Astrocyte (in vitro differentiated cells and primary cell): Measurements from ENCODE around the gene CTNNA2. TPM values are rescaled to one million over a fixed set of nuclear protein-coding genes. Genes with fewer than 3 reads are reported as not detected.

Source experiments
- DNase-seq: peaks from one replicate; pipeline ENCODE4 v3.0.0-alpha.2; 2010; ENCODE audit warnings: low read depth
- FAIRE-seq: peaks from 2 replicates; lab custom pipeline; 2011; peaks lifted over from hg19 to GRCh38; lab: Jason Lieb, UNC
- H2AFZ ChIP-seq: 2 replicates; pipeline ENCODE4 v1.6.0; 2012; ENCODE audit warnings: low read depth, low read length, inconsistent platforms
- H3K27ac ChIP-seq: 2 replicates; pipeline ENCODE4 v1.5.1; 2011; ENCODE audit warnings: low read depth, low read length, inconsistent platforms
- H3K27me3 ChIP-seq: 2 replicates; pipeline ENCODE4 v1.6.0; 2011; ENCODE audit warnings: low read length, inconsistent platforms; ENCODE audit not compliant: insufficient read depth
- H3K36me3 ChIP-seq: 2 replicates; pipeline ENCODE4 v1.5.1; 2011; ENCODE audit warnings: low read length, inconsistent platforms; ENCODE audit not compliant: insufficient read depth
- H3K4me1 ChIP-seq: 2 replicates; pipeline ENCODE4 v1.5.1; 2011; ENCODE audit warnings: low read length, inconsistent platforms; ENCODE audit not compliant: insufficient read depth
- H3K4me2 ChIP-seq: 2 replicates; pipeline ENCODE4 v1.6.0; 2012; ENCODE audit warnings: low read length, inconsistent platforms
- H3K4me3 ChIP-seq: 2 replicates; pipeline ENCODE4 v1.5.1; 2011; ENCODE audit warnings: low read depth, mild to moderate bottlenecking, low read length, inconsistent platforms; ENCODE audit not compliant: insufficient read depth
- H3K79me2 ChIP-seq: 2 replicates; pipeline ENCODE4 v1.6.0; 2012; ENCODE audit warnings: mild to moderate bottlenecking, low read length, inconsistent platforms; ENCODE audit not compliant: insufficient read depth
- H3K9ac ChIP-seq: 2 replicates; pipeline ENCODE4 v1.6.0; 2012; ENCODE audit warnings: mild to moderate bottlenecking, low read length, inconsistent platforms
- H3K9me3 ChIP-seq: 2 replicates; pipeline ENCODE4 v1.5.1; 2012; ENCODE audit warnings: low read depth, mild to moderate bottlenecking, low read length, inconsistent platforms; ENCODE audit not compliant: insufficient read depth
- H4K20me1 ChIP-seq: 2 replicates; pipeline ENCODE4 v1.6.0; 2012; ENCODE audit warnings: low read length, inconsistent platforms; ENCODE audit not compliant: insufficient read depth
- H3K27ac Mint-ChIP-seq: one replicate; pipeline ENCODE4 v1.8.0; 2021; ENCODE audit warnings: mild to moderate bottlenecking, mixed read lengths; ENCODE audit not compliant: unreplicated experiment
- H3K27me3 Mint-ChIP-seq: one replicate; pipeline ENCODE4 v1.8.0; 2021; ENCODE audit warnings: low read depth, mixed read lengths; ENCODE audit not compliant: unreplicated experiment
- H3K36me3 Mint-ChIP-seq: one replicate; pipeline ENCODE4 v1.8.0; 2021; ENCODE audit warnings: low read depth, mixed read lengths; ENCODE audit not compliant: unreplicated experiment
- H3K4me1 Mint-ChIP-seq: one replicate; pipeline ENCODE4 v1.8.0; 2021; ENCODE audit warnings: low read depth, mixed read lengths; ENCODE audit not compliant: unreplicated experiment
- H3K4me3 Mint-ChIP-seq: one replicate; pipeline ENCODE4 v1.8.0; 2021; ENCODE audit warnings: mild to moderate bottlenecking, moderate library complexity, mixed read lengths; ENCODE audit not compliant: unreplicated experiment
- H3K9me3 Mint-ChIP-seq: one replicate; pipeline ENCODE4 v1.8.0; 2021; ENCODE audit warnings: mild to moderate bottlenecking, mixed read lengths; ENCODE audit not compliant: unreplicated experiment
- EZH2 ChIP-seq: IDR thresholded peaks from 2 replicates; pipeline ENCODE4 v1.6.1; 2012; ENCODE audit warnings: mild to moderate bottlenecking, low read length, inconsistent platforms; ENCODE audit not compliant: insufficient read depth
- total RNA-seq: library from RNA; stranded (reverse); gene quantifications from 2 replicates; pipeline ENCODE4 v1.2.1, GENCODE V29; 2021
- TF ChIP-seq, protein P1 (sequence below): IDR thresholded peaks from 2 replicates; pipeline ENCODE4 v1.5.1; 2011; ENCODE audit warnings: low read depth, mild to moderate bottlenecking, inconsistent platforms, low read length, moderate library complexity; ENCODE audit not compliant: insufficient read depth

The CTNNA2 gene
- total RNA-seq, 1 donor from 2014 or later, result 3.9 TPM

DNA sequence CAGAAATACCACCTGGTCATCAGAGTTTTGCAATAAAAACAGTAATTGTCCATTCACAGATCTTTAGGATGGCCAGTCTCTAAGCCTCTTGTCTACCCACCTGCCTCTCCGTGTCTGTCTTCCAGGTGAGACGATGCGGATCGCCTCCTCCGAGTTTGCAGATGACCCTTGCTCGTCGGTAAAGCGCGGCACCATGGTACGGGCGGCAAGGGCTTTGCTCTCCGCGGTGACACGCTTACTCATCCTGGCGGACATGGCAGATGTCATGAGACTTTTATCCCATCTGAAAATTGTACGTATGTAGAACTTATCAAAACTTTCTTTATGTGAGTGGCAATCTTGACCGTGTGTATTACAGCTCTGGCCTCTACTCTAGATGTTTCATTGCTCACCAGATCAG lies 345.0 kb downstream of the CTNNA2 start:
- no peaks in the 10 kb centered on the region for H3K4me1 ChIP-seq
- no peak overlapping the region for H3K4me3 ChIP-seq
- H2AFZ ChIP-seq, result no peak overlapping the region
- no peaks in the 10 kb centered on the region for H3K9me3 ChIP-seq
- H3K36me3 ChIP-seq, result no peaks in the 10 kb centered on the region
- H3K27ac ChIP-seq, result no peak overlapping the region
- Mint-ChIP-seq H3K27me3 (no peaks in the 10 kb centered on the region), H3K27ac (no peak overlapping the region), H3K4me3 (no peak overlapping the region), H3K4me1 (peaks cover 7% of the 10 kb centered on the region), H3K9me3 (peaks cover 4% of the 10 kb centered on the region), H3K36me3 (peaks cover 1% of the 10 kb centered on the region)
- H3K79me2 ChIP-seq, result no peaks in the 10 kb centered on the region
- DNase-seq (no peak), FAIRE-seq (no peak)
- no peak overlapping the region for H3K4me2 ChIP-seq
- H4K20me1 ChIP-seq, result no peaks in the 10 kb centered on the region
- H3K27me3 ChIP-seq, result no peaks in the 10 kb centered on the region
- TF ChIP-seq EZH2, result no peak
- TF ChIP-seq, protein P1, sequence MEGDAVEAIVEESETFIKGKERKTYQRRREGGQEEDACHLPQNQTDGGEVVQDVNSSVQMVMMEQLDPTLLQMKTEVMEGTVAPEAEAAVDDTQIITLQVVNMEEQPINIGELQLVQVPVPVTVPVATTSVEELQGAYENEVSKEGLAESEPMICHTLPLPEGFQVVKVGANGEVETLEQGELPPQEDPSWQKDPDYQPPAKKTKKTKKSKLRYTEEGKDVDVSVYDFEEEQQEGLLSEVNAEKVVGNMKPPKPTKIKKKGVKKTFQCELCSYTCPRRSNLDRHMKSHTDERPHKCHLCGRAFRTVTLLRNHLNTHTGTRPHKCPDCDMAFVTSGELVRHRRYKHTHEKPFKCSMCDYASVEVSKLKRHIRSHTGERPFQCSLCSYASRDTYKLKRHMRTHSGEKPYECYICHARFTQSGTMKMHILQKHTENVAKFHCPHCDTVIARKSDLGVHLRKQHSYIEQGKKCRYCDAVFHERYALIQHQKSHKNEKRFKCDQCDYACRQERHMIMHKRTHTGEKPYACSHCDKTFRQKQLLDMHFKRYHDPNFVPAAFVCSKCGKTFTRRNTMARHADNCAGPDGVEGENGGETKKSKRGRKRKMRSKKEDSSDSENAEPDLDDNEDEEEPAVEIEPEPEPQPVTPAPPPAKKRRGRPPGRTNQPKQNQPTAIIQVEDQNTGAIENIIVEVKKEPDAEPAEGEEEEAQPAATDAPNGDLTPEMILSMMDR, result no peak
- no peak overlapping the region for H3K9ac ChIP-seq

DNA sequence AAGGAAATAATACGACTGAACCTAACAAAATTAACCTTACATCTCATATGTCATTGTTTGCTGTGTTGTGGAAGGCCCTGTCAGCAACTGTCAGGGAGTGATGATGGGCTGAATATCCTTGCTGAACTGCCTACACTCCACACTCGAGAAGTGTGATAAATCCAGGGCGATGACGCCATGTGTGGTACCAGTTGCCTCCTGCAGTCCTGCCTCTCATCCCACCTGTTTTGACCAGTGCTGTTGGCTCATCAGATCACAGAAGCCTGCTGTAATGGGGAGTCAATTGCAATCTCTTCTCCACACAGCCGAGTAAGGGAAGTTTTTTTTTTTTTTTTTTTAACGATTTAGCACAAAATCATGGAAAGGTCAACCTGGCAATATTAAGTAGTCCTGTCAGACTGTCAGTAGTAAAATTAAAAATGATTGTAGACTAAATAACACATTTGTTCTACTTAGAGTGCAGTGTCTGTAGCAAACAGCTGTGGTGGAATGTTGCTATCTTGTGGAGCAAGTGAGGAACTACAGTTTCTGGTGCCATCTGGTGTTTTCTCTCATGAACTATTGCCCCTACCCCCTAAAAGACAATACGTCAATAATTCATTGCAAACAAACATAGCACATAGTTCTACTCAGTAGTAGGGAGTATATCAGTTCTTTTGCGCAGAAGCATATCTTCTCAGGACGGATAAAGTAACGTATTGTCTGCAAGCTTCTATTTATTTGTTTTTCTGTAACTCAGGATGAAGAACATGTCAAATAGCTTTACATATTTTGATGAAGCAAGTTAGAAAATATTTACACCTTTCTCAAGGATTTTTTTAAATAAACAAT lies 347.6 kb downstream of the CTNNA2 start:
- Histone ChIP-seq H3K79me2 (no peaks in the 10 kb centered on the region), H3K27me3 (no peaks in the 10 kb centered on the region), H3K4me3 (no peak overlapping the region), H2AFZ (no peak overlapping the region), H3K4me1 (no peaks in the 10 kb centered on the region), H4K20me1 (no peaks in the 10 kb centered on the region), H3K9me3 (no peaks in the 10 kb centered on the region), H3K27ac (no peak overlapping the region), H3K36me3 (no peaks in the 10 kb centered on the region), H3K9ac (no peak overlapping the region), H3K4me2 (no peak overlapping the region)
- TF ChIP-seq, protein P1, result peak; percentile 70
- no peak for TF ChIP-seq EZH2
- peaks cover 1% of the 10 kb centered on the region for H3K36me3 Mint-ChIP-seq
- FAIRE-seq, result peak; percentile 45
- peak; percentile 20 for DNase-seq
- peaks cover 3% of the 10 kb centered on the region for H3K9me3 Mint-ChIP-seq
- no peak overlapping the region for H3K4me3 Mint-ChIP-seq
- H3K4me1 Mint-ChIP-seq, result peaks cover 3% of the 10 kb centered on the region
- no peaks in the 10 kb centered on the region for H3K27me3 Mint-ChIP-seq
- no peak overlapping the region for H3K27ac Mint-ChIP-seq

DNA sequence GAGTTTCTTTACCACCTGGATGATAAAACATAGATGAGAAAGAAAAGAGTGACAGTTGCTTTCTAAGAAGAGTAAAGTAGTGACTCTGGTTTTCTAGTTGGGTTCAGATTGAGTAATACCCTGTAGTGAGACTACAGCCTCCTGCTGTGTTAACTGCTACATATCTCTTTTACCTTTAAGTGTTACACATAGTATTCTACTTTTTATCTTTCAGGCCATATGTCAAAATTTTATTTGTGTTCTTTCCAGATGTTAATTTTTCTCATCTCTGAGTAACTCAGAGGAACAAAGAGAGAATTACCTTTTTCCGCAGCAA lies 348.2 kb downstream of the CTNNA2 start:
- no peaks in the 10 kb centered on the region for H3K27me3 ChIP-seq

More for the DNA sequence above, 348.2 kb downstream of the CTNNA2 start:
- no peak overlapping the region for H3K27ac Mint-ChIP-seq
- Histone ChIP-seq H3K9me3 (no peaks in the 10 kb centered on the region), H3K27ac (no peak overlapping the region), H3K4me2 (no peak overlapping the region), H2AFZ (no peak overlapping the region), H3K36me3 (no peaks in the 10 kb centered on the region), H3K9ac (no peak overlapping the region), H3K79me2 (no peaks in the 10 kb centered on the region), H3K4me3 (no peak overlapping the region), H3K4me1 (no peaks in the 10 kb centered on the region), H4K20me1 (no peaks in the 10 kb centered on the region)
- FAIRE-seq (no peak), DNase-seq (no peak)
- H3K9me3 Mint-ChIP-seq, result peaks cover 3% of the 10 kb centered on the region
- no peaks in the 10 kb centered on the region for H3K27me3 Mint-ChIP-seq
- peaks cover 3% of the 10 kb centered on the region for H3K4me1 Mint-ChIP-seq
- TF ChIP-seq, protein P1, result no peak
- no peak for TF ChIP-seq EZH2
- peaks cover 1% of the 10 kb centered on the region for H3K36me3 Mint-ChIP-seq
- H3K4me3 Mint-ChIP-seq, result no peak overlapping the region
